Activated CD8-positive, alpha-beta memory T cell treated with anti-CD3 and anti-CD28 coated beads for 36 hours (primary cell): ENCODE results near the gene SOBP. TPM values are rescaled to one million over a fixed set of nuclear protein-coding genes. Genes with fewer than 3 reads are reported as not detected.

Source experiments
- CTCF ChIA-PET: fragments of 350-600 bp; sonication (Branson Sonifier 250); formaldehyde crosslinking; loops from one replicate; lab custom pipeline; 2021; ENCODE audit warnings: antibody characterized with exemption; lab: Charles Lee
- POLR2A ChIA-PET: fragments of 350-600 bp; sonication (Branson Sonifier 250); formaldehyde crosslinking; loops from one replicate; lab custom pipeline; 2021; ENCODE audit warnings: antibody characterized with exemption; lab: Charles Lee
- total RNA-seq, 2 experiments: library from RNA; stranded (reverse); gene quantifications; one replicate each; pipeline ENCODE4 v1.2.3, GENCODE V29; 2021

The SOBP gene
- total RNA-seq, 2 experiments from 2014 or later: 1.0 to 1.6 TPM

- CTCF ChIA-PET: no interaction called here
- POLR2A ChIA-PET: no interaction called here
Observed at GRCh38 chr6:107567643-107568042, 77.7 kb downstream of the SOBP start.

GRCh38 chr6:107569473-107569872 is 79.6 kb downstream of the SOBP start:
- CTCF ChIA-PET: no interaction called here
- POLR2A ChIA-PET: no interaction called here

DNA sequence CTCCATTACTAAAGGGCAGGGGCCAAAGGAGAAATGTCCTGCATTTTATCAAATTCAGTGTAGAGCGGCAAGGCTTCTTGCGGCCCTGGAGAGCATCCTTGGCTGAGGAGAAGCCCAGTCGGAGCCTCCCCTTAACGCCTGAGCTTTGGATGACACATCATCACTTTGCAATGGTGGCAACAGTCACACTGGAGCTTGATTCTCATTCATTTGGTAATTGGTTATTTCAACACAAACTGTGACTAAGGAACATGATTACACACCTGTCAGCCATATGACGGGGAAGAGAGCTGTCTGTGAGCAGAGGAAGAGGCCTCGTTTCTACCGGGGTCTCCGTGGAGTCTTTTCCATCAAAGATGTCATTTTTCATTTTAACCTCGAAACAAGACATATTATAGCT is 81.4 kb downstream of the SOBP start:
- ChIA-PET POLR2A (no interaction called here), CTCF (no interaction called here)

DNA sequence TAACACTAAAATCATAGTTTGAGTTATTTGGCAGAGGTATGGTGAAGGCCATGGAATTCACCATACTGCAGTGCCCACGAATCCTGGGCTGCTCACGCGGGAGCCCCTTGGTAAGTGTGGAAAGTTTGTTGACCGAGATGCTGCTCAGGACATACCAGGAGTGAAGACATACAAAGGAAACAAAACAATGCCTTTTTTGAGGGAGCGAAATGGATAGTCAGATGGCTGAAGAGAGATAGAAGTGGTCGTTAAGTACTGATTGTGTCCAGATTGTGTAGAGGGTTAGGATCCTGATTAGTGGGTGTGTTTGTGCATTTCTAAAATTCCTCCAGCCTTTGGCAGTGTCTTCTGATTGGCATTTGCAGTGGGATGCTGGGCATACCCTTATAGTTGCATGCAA is 83.0 kb downstream of the SOBP start:
- ChIA-PET POLR2A (interaction anchor here (0.7 kb wide), 1 partner anchor 84 kb away, joined by 5 read pairs; no protein-coding TSS in a partner anchor), CTCF (no interaction called here)

GRCh38 chr6:107574856-107575255 is 84.9 kb downstream of the SOBP start:
- POLR2A ChIA-PET: no interaction called here
- CTCF ChIA-PET: no interaction called here

- CTCF ChIA-PET: interaction anchor here (0.5 kb wide), 1 partner anchor 1835 kb away, joined by 3 read pairs; no protein-coding TSS in a partner anchor
- POLR2A ChIA-PET: interaction anchor here (0.5 to 0.7 kb wide), 2 partner anchors 81 to 153 kb away, joined by 3 to 4 read pairs; no protein-coding TSS in a partner anchor
Observed at GRCh38 chr6:107576852-107577251, 86.9 kb downstream of the SOBP start.

GRCh38 chr6:107578642-107579341 is 88.9 kb downstream of the SOBP start:
- ChIA-PET CTCF (no interaction called here), POLR2A (no interaction called here)

- POLR2A ChIA-PET: no interaction called here
- CTCF ChIA-PET: interaction anchor here (0.7 kb wide), 1 partner anchor 646 kb away, joined by 3 read pairs; no protein-coding TSS in a partner anchor
Observed at GRCh38 chr6:107579456-107580056, 89.6 kb downstream of the SOBP start.

DNA sequence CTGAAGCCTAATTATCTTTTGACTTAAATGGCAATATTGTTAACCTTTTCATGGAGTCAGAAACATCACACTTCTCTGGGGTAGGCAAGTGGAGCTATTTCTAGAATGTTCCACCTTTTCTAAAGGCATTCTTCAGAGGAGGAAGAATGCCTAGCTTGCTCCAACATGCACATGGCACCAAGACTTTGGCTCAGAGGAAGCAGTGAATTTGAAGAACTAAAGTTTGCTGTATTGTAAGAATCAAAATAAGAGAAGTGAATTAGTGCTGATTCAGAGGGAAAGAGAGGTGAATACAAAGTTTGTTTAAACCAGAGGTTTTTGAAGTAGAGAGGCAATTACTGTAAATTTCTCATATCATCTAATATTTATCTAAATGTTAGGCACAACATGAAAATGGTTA is 92.2 kb downstream of the SOBP start:
- POLR2A ChIA-PET: no interaction called here

GRCh38 chr6:107584726-107585125 is 94.8 kb downstream of the SOBP start:
- POLR2A ChIA-PET: no interaction called here
- CTCF ChIA-PET: no interaction called here

More for the DNA sequence above, 92.2 kb downstream of the SOBP start:
- CTCF ChIA-PET: no interaction called here

DNA sequence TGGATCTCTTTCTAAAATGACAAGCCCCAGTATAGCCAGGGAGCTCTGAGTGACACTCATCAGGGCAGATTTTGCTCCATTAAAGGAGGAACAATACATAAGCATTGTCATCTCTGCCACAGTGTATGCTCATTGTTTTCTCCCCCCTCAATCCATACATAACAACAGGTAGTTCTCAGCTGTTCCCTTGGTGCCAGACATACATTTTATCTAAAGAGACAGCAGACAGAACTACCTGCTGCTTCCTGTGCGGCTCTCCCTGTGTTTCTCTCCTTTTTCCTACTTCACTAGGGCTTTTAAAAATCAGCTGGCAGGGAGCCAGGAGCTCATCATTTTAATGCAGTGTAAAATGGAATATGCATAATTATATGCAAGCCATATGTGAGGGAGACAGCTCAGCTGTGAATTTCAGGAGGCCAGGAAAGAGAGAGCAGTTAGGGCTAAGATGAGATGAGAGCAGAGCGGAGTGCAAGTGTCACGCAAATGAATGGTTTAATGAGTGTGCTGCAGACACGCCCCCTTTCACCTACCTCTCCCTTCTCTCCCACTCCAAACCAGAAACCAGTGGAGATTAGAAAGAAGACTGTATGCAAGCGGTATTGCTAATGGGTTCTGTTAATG is 96.0 kb downstream of the SOBP start:
- POLR2A ChIA-PET: no interaction called here
- CTCF ChIA-PET: no interaction called here

DNA sequence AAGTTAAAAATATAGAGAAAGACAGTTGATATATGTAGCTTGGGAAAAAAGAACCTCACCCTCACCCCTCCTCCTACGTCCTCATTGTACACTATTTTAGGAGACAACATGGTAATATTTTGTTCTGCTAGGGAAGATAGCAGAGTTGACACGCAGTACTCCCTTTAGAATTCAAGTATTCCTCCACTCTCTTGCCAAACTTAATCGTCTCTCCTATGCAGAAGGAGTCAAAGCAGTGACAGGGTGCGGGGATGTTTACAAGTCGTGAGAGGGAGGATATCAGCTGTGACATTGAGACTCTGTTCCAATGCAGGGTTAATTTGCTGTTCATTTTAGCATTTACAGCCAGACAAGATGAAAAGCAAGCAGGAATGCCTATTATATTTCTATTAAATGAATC is 97.5 kb downstream of the SOBP start:
- CTCF ChIA-PET: interaction anchor here (1.3 kb wide), 1 partner anchor 18 kb away, joined by 3 read pairs; no protein-coding TSS in a partner anchor
- POLR2A ChIA-PET: no interaction called here

- ChIA-PET POLR2A (no interaction called here), CTCF (no interaction called here)
Observed at GRCh38 chr6:107589199-107589598, 99.3 kb downstream of the SOBP start.

DNA sequence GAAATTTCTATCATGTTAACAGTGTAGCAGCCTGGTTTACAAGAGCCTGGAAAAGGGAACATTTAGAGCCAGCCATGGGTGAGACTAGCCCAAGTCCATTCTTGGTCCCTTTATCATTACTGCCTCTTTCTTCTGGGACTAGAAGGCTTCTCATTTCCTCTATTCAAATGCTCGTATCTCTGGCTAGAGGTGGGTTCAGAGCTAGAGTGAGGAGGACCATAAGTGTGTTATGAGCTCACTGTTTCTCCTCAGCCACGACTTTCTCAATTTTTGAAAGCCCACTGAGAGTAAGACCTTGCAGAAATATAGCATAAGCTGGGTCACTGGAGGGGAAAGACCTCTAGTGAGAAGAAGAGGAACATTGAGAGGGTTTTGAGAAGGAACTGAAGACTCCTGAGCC is 100.0 kb downstream of the SOBP start:
- ChIA-PET CTCF (no interaction called here), POLR2A (no interaction called here)

DNA sequence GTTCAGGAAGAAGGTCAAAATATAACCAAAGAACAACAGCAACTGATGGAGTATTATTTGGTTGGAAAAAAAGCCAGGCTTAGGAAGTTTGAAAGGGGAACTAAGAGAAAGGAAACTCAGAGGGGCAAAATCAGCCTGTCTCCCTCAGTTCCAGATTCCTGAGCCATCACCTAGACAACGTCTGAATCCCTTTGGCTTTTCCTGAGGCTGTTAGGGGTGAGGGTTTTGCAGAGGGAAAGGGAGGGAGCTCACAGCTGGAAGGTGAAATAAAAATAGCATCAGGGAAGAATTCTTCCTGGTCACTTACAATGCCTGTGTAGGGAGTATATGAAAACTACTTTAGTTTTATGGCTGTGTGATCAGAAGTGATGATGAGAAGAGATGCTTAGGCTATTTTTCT is 100.5 kb downstream of the SOBP start:
- ChIA-PET POLR2A (no interaction called here), CTCF (no interaction called here)

GRCh38 chr6:107591346-107591745 is 101.4 kb downstream of the SOBP start:
- CTCF ChIA-PET: no interaction called here

GRCh38 chr6:107592806-107593205 is 102.9 kb downstream of the SOBP start:
- ChIA-PET CTCF (no interaction called here), POLR2A (no interaction called here)

More at GRCh38 chr6:107591346-107591745, 101.4 kb downstream of the SOBP start:
- POLR2A ChIA-PET: no interaction called here

DNA sequence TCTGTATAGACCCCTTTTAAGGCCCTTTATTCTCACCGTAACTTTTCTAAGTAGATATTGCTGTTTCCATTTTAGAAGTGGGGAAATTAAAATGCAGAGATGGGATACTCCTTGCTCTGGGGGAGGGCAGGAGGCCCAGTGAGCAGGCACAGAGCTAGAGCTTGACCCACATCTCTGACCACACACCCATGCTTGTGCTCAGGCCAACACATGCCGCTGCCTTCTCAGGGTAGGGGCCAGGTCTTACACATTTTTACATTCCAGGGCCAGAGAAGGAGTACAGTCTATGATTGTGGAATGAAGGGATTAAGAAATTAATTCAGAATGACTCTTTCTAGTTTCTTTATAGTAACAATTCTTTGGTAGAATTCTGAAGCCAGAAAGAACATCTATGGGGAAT is 104.8 kb downstream of the SOBP start:
- POLR2A ChIA-PET: no interaction called here
- CTCF ChIA-PET: interaction anchor here (0.7 kb wide), 1 partner anchor 65 kb away, joined by 4 read pairs; no protein-coding TSS in a partner anchor

DNA sequence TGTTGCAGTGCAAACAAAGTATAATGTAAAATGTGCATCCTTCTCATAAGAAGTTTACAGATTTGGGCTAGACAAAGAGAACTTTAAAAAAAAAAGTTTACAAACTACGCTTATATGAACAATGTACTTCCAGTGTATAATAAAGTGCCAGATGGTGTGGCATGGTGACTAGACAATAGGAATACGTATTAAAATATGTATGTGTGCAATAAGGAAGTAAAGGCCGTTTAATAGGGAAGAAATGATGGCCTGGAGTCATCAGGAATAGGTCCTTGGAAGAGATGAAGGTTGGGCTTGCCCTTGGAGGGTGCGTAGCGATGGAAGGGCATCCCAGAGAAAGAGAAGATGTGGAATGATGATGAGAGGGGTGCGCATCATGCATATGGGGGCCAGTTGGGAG is 108.2 kb downstream of the SOBP start:
- ChIA-PET POLR2A (no interaction called here), CTCF (no interaction called here)

DNA sequence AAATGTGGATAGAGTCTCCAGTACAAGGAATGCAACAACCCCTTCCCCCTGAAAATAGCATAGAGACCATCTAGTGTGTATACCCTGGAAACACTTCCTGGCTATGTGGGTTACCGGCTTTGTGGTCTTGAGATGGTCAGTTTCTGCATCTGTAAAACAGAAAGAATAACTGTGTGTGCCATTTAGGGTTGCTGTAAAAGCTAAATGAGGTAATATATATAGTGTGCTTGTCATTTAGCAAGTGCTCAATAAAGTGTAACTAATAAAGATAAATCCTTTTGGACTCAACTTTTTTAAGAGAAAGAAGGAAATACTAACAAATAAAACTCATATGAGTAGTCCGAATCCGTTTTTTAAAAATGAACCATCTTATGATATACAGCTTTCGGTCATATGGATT is 109.1 kb downstream of the SOBP start:
- POLR2A ChIA-PET: no interaction called here
- CTCF ChIA-PET: no interaction called here
